Measurements from ENCODE around the gene SLC38A9. TPM values are rescaled to one million over a fixed set of nuclear protein-coding genes. Genes with fewer than 3 reads are reported as not detected.
A peak's percentile ranks its signal among the peaks of the same experiment; 100 is the strongest.

Gene SLC38A9
- total RNA-seq, 2 experiments from 2014 or later, result 9.2 to 10.1 TPM

DNA sequence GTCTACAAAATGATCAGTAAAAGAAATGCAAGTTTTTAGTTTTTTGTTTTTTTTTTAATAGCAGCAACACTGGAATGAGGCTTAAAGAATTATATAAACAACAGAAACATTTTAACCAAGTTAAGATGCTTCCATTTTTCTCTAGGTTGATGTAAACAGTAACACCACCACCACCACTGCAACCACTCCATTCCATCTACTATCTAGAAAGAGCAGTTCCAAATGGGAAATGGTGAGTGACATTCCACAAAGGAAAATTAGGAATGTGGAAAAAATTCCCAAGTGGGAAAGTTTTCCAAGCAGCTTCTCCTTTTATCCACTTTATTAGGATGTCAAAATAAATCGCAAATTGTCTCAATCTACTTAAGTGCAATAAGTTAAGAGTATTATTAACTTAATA lies 32.6 kb downstream of the SLC38A9 start:
- Mint-ChIP-seq H3K36me3 (ENCODE audit: low read depth) (no peaks in the 10 kb centered on the region), H3K4me1 (ENCODE audit: low read depth) (no peaks in the 10 kb centered on the region), H3K9me3 (no peaks in the 10 kb centered on the region), H3K27ac (no peak overlapping the region), H3K27me3 (ENCODE audit: low read depth) (no peaks in the 10 kb centered on the region), H3K4me3 (no peak overlapping the region)
- CTCF ChIA-PET, result no interaction called here
- DNase-seq, result no peak
- intact Hi-C loops (cut with micrococcal nuclease), result no loop called here

DNA sequence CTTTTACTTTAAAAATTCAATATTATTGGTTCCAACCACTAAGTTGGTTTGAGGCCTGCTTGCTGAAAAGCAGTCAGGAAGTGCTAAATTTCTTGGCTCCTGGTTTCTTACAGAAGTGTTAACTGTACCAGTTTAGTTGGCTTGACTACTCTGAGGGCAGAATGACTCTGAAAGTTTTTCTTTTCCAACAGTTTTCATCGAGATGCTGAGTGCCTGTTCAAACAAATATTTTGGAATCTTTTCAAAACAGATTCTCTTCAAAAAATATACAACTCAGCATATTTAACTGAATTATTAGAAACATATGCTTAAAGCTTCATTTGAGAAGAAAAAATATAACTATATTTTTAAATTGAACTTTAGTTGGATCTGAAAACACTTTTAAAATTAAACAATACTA lies 37.0 kb downstream of the SLC38A9 start:
- Mint-ChIP-seq H3K27me3 (ENCODE audit: low read depth) (no peaks in the 10 kb centered on the region), H3K36me3 (ENCODE audit: low read depth) (peaks cover 3% of the 10 kb centered on the region), H3K4me3 (no peak overlapping the region), H3K9me3 (no peaks in the 10 kb centered on the region), H3K4me1 (ENCODE audit: low read depth) (no peaks in the 10 kb centered on the region), H3K27ac (no peak overlapping the region)
- intact Hi-C loops (cut with micrococcal nuclease), result no loop called here
- DNase-seq, result no peak
- CTCF ChIA-PET, result interaction anchor here (0.6 to 1.0 kb wide), 2 partner anchors 231 to 503 kb away, joined by 3 read pairs; no protein-coding TSS in a partner anchor

DNA sequence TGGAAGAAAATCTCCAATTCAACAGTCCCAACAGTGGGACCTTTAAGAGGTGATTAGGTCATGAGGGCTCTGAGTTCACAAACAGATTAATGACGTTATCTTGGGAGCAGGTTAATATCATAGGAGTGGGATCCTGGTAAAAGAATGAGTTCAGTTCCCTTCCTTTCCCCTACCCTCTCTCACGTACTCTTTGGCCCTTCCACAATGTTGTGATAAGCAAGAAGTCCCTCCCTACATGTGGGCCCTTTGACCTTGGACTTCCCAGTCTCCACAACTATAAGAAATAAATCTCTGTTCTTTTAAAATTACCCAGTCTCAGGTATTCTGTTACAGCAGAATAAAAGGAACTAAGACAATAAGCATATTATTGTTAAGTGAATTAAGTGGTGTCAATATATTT lies 37.8 kb downstream of the SLC38A9 start:
- CTCF ChIA-PET, result no interaction called here
- Mint-ChIP-seq H3K36me3 (ENCODE audit: low read depth) (peaks cover 3% of the 10 kb centered on the region), H3K27ac (no peak overlapping the region), H3K27me3 (ENCODE audit: low read depth) (no peaks in the 10 kb centered on the region), H3K4me1 (ENCODE audit: low read depth) (no peaks in the 10 kb centered on the region), H3K4me3 (no peak overlapping the region), H3K9me3 (no peaks in the 10 kb centered on the region)
- intact Hi-C loops (cut with micrococcal nuclease), result no loop called here
- DNase-seq, result no peak

DNA sequence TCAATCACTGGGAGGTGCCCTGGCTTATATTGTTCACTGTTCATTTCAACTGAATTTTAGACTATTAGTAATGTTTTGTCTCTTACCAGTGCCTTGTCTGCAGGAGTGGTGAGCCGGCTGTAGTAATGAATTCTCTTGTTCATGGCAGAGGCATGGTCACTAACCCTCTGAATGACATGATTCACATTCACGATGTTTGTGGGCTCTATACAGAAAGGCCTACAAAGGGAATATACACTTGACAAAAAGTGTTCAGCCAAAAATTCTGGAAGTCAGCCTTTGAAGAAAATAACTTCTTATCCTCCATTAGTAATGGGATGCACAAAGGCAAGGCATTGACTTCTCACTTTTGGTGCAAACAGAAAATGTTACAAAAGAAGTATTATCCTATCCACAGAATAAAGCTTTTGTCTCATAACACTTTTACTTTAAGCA lies 39.6 kb downstream of the SLC38A9 start:
- intact Hi-C loops (cut with micrococcal nuclease), result no loop called here
- H3K36me3 Mint-ChIP-seq (ENCODE audit: low read depth), result peaks cover 3% of the 10 kb centered on the region
- CTCF ChIA-PET, result no interaction called here

DNA sequence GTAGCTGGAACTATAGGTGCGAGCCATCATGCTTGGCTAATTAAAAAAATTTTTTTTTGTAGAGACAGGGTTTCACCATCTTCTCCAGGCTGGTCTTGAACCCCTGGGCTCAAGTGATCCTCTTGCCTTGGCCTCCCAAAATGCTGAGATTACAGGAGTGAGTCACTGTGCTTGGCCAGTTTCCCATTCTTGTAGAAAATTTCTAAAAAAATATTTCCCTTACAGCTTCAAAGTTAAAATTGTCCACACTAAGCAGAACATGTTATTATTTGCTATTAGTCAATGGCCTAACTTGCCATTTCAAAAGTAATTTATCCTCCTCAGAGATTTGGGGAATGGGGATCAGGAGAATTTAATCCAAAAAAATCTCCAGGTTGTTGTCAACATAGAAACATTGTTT lies 40.1 kb downstream of the SLC38A9 start:
- Mint-ChIP-seq H3K4me3 (no peak overlapping the region), H3K9me3 (no peaks in the 10 kb centered on the region), H3K27me3 (ENCODE audit: low read depth) (no peaks in the 10 kb centered on the region), H3K4me1 (ENCODE audit: low read depth) (no peaks in the 10 kb centered on the region), H3K36me3 (ENCODE audit: low read depth) (peaks cover 3% of the 10 kb centered on the region), H3K27ac (no peak overlapping the region)
- no peak for DNase-seq
- CTCF ChIA-PET, result no interaction called here
- intact Hi-C loops (cut with micrococcal nuclease), result no loop called here

More for the DNA sequence above, 39.6 kb downstream of the SLC38A9 start:
- Mint-ChIP-seq H3K4me3 (no peak overlapping the region), H3K4me1 (ENCODE audit: low read depth) (no peaks in the 10 kb centered on the region), H3K9me3 (no peaks in the 10 kb centered on the region), H3K27ac (no peak overlapping the region), H3K27me3 (ENCODE audit: low read depth) (no peaks in the 10 kb centered on the region)
- DNase-seq, result no peak

DNA sequence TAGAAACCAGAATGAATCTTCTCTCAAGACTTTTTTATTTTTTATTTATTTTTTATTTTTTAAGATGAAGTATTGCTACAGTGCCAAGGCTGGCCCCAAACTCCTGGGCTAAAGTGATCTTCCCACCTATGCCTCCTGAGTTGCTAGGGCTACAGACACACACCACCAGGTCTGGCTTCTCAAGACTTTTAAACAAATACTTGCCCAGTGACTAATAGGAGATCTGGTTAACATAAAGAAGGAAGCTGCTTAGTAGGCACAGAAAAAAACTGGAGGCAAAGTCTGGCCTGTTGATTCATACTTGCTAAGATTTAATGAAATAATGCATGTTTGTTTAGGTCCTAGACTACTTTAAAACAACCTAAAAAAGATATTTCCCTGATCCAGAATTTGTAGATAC lies 43.8 kb downstream of the SLC38A9 start:
- Mint-ChIP-seq H3K27me3 (ENCODE audit: low read depth) (no peaks in the 10 kb centered on the region), H3K27ac (no peak overlapping the region), H3K4me3 (no peak overlapping the region), H3K9me3 (no peaks in the 10 kb centered on the region), H3K4me1 (ENCODE audit: low read depth) (no peaks in the 10 kb centered on the region), H3K36me3 (ENCODE audit: low read depth) (peaks cover 3% of the 10 kb centered on the region)
- DNase-seq, result no peak
- CTCF ChIA-PET, result no interaction called here
- intact Hi-C loops (cut with micrococcal nuclease), result no loop called here

DNA sequence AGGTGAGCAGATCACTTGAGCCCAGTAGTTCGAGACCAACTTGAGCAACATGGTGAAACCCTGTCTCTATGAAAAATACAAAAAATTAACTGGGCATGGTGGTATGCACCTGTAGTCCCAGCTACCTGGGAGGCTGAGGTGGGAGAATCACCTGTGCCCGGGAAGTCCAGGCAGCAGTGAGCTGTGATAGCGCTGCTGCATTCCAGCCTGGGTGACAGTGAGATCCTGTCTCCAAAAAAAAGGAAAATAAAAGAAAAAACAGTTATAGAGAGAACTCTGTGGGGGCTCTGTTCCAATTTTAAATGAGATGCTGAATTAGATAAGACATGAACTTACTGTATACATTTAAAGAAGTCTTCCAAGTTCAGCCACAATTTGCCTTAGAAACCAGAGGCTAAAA lies 44.2 kb downstream of the SLC38A9 start:
- Mint-ChIP-seq H3K27me3 (ENCODE audit: low read depth) (no peaks in the 10 kb centered on the region), H3K4me1 (ENCODE audit: low read depth) (no peaks in the 10 kb centered on the region), H3K27ac (no peak overlapping the region), H3K4me3 (no peak overlapping the region), H3K9me3 (no peaks in the 10 kb centered on the region), H3K36me3 (ENCODE audit: low read depth) (peaks cover 3% of the 10 kb centered on the region)
- DNase-seq, result no peak
- CTCF ChIA-PET, result no interaction called here
- intact Hi-C loops (cut with micrococcal nuclease), result no loop called here

DNA sequence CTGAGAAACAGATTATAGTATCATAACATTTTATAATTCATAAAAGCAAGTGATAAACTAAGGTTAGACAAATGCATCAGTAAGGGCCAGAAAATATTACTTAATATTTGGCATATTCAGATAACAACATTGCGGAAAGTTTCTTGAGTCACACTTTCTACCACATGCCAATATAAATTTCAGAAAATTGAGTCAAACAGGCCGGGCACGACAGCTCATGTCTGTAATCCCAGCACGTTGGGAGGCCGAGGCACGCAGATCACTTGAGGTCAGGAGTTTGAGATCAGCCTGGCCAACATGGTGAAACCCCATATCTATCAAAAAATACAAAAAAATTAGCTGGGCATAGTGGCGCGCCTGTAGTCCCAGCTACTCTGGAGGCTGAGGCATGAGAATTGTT lies 47.1 kb downstream of the SLC38A9 start:
- Mint-ChIP-seq H3K36me3 (ENCODE audit: low read depth) (peaks cover 4% of the 10 kb centered on the region), H3K27ac (no peak overlapping the region), H3K4me1 (ENCODE audit: low read depth) (no peaks in the 10 kb centered on the region), H3K9me3 (no peaks in the 10 kb centered on the region), H3K27me3 (ENCODE audit: low read depth) (no peaks in the 10 kb centered on the region), H3K4me3 (no peak overlapping the region)
- CTCF ChIA-PET, result no interaction called here
- intact Hi-C loops (cut with micrococcal nuclease), result no loop called here
- no peak for DNase-seq

DNA sequence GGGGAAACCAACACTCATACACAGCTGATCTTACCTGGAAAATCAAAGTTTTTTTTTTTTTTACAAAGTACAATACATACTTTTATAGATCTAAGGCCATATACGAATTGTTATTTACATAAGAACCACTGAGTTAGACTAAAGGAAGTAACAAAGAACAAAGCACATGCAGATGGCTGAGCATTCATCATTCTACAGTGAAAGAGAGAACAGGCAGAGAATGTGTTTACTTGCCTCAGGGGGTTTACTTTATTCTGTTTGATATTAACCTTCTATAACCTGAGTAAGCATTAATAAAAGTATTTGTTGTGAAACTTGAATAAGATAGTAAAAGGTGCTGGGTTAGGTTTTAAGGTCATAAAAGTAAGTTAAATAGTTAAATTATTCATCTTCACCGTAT lies 54.7 kb downstream of the SLC38A9 start:
- CTCF ChIA-PET, result no interaction called here
- Mint-ChIP-seq H3K4me3 (no peak overlapping the region), H3K27ac (no peak overlapping the region), H3K36me3 (ENCODE audit: low read depth) (peaks cover 7% of the 10 kb centered on the region), H3K4me1 (ENCODE audit: low read depth) (no peaks in the 10 kb centered on the region), H3K9me3 (no peaks in the 10 kb centered on the region), H3K27me3 (ENCODE audit: low read depth) (no peaks in the 10 kb centered on the region)
- intact Hi-C loops (cut with micrococcal nuclease), result no loop called here
- no peak for DNase-seq

DNA sequence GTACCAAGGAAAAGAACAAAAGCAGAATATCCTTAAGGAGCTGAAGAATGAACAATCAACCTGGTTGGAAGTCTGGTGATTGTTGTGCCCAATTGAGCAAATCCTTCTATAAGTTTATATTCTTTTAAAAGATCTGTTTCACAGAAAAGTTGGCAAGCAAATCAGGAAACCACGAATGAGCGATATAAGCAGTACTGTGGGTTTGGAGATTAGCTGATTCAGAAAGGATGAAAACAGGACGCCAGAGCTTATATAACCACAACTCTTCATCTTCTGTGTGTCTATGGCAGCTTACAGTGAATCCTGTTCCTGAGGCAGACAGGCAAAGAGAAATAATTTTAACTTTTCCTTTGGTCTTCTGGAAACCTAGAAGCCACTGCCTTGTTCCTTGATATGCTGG lies 61.7 kb downstream of the SLC38A9 start:
- intact Hi-C loops (cut with micrococcal nuclease), result loop anchor here (5.0 kb wide), 2 partner anchors 68 to 118 kb away; partner anchors contain the start of gene PLPP1
- CTCF ChIA-PET, result interaction anchor here (0.8 to 1.2 kb wide), 2 partner anchors 14 to 141 kb away, joined by 3 read pairs; no protein-coding TSS in a partner anchor
- Mint-ChIP-seq H3K27ac (no peak overlapping the region), H3K4me3 (no peak overlapping the region), H3K9me3 (no peaks in the 10 kb centered on the region), H3K4me1 (ENCODE audit: low read depth) (peaks cover 24% of the 10 kb centered on the region), H3K36me3 (ENCODE audit: low read depth) (peaks cover 13% of the 10 kb centered on the region), H3K27me3 (ENCODE audit: low read depth) (no peaks in the 10 kb centered on the region)
- DNase-seq, result peak; percentile 16

DNA sequence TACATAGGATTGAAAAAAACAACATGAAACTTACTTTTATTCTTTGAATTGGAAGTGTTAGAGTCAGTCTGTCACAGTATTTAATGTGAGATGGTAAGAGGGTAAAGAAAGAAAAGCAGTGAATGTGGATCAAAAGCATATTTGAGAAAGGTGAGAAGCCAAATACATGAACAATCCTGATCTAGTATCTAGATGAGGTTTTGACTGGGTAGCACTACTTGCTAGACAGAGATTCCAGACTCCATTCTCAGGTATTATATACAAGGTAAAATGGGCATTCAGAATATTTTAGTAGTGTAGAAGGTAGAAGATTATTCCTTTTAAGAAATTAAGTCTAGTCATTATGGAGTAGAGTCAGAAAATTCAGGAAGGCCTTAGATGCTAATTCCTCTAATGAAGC lies 62.2 kb downstream of the SLC38A9 start:
- DNase-seq, result no peak
- H3K4me1 Mint-ChIP-seq (ENCODE audit: low read depth), result peaks cover 24% of the 10 kb centered on the region
- no peaks in the 10 kb centered on the region for H3K9me3 Mint-ChIP-seq
- no peak overlapping the region for H3K4me3 Mint-ChIP-seq
- H3K27ac Mint-ChIP-seq, result no peak overlapping the region
- no peaks in the 10 kb centered on the region for H3K27me3 Mint-ChIP-seq (ENCODE audit: low read depth)
- CTCF ChIA-PET, result interaction anchor here (0.6 to 1.2 kb wide), 3 partner anchors 13 to 1153 kb away, joined by 3 read pairs; no protein-coding TSS in a partner anchor
- intact Hi-C loops (cut with micrococcal nuclease), result loop anchor here (5.0 kb wide), 2 partner anchors 68 to 118 kb away; partner anchors contain the start of gene PLPP1
- peaks cover 13% of the 10 kb centered on the region for H3K36me3 Mint-ChIP-seq (ENCODE audit: low read depth)

DNA sequence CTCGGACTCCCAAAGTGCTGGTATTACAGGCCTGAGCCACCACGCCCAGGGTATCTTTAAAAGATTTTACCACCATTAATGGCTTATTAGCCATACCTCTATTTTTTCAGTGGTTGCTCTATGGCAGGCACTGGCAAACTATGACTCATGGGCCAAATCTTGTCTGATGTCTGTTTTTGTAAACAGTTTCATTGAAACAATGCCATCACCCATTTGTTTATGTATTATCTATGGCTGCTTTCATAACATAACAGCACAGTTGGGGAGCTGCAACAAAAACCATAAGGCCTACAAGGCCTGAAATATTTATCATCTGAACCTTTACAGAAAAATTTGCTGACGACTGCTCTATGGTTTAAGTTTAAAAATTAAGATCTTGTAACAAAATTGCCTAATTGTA lies 66.8 kb downstream of the SLC38A9 start:
- Mint-ChIP-seq H3K4me1 (ENCODE audit: low read depth) (peaks cover 11% of the 10 kb centered on the region), H3K9me3 (no peaks in the 10 kb centered on the region), H3K27me3 (ENCODE audit: low read depth) (no peaks in the 10 kb centered on the region), H3K36me3 (ENCODE audit: low read depth) (peaks cover 14% of the 10 kb centered on the region), H3K4me3 (no peak overlapping the region), H3K27ac (no peak overlapping the region)
- no peak for DNase-seq
- intact Hi-C loops (cut with micrococcal nuclease), result no loop called here
- CTCF ChIA-PET, result no interaction called here

DNA sequence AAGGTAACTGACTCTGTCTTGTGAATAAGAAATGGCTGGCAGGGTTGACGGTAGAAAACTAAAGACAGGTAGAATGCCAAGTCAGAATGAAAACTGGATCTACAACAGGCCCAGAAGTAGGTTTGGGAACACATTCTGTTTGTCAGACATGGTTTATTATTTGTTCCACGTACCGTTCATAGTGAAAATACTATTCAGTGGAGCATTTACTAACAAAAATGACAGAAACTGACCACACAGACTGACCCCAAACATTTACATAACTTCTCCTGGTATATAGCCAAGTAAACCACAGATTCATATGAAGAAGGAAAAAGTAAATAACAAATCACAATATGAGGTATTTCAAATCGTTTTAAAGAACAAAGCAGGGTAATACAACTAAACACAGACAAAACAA lies 73.7 kb downstream of the SLC38A9 start:
- intact Hi-C loops (cut with micrococcal nuclease), result no loop called here
- no peak for DNase-seq
- Mint-ChIP-seq H3K27me3 (ENCODE audit: low read depth) (no peaks in the 10 kb centered on the region), H3K4me1 (ENCODE audit: low read depth) (peaks cover 11% of the 10 kb centered on the region), H3K36me3 (ENCODE audit: low read depth) (peaks cover 4% of the 10 kb centered on the region), H3K4me3 (no peak overlapping the region), H3K27ac (no peak overlapping the region), H3K9me3 (no peaks in the 10 kb centered on the region)
- CTCF ChIA-PET, result interaction anchor here (0.7 kb wide), 1 partner anchor 392 kb away, joined by 5 read pairs; no protein-coding TSS in a partner anchor
